ENCODE measurements around the gene CTBP2. TPM values are rescaled to one million over a fixed set of nuclear protein-coding genes. Genes with fewer than 3 reads are reported as not detected.

Gene CTBP2
- total RNA-seq, 1 donor from 2014 or later: 127 TPM

- no peak for DNase-seq (ENCODE audit: low read depth, low spot score)
- no peak for TF ChIP-seq CTCF (conservative IDR thresholded peaks at IDR 0.05)
- Mint-ChIP-seq H3K27me3 (ENCODE audit: low read depth) (no peaks in the 10 kb centered on the region), H3K27ac (ENCODE audit: unreplicated experiment) (no peak overlapping the region), H3K36me3 (ENCODE audit: low read depth) (peaks cover 2% of the 10 kb centered on the region), H3K4me1 (peaks cover 22% of the 10 kb centered on the region), H3K4me3 (no peak overlapping the region), H3K9me3 (no peaks in the 10 kb centered on the region)
Observed at GRCh38 chr10:124953421-124953820, 206.9 kb downstream of the CTBP2 start.

- no peak for TF ChIP-seq CTCF (conservative IDR thresholded peaks at IDR 0.05)
- no peak for DNase-seq (ENCODE audit: low read depth, low spot score)
- H3K27me3 Mint-ChIP-seq (ENCODE audit: low read depth): no peaks in the 10 kb centered on the region
- H3K27ac Mint-ChIP-seq (ENCODE audit: unreplicated experiment): no peak overlapping the region
- peaks cover 6% of the 10 kb centered on the region for H3K36me3 Mint-ChIP-seq (ENCODE audit: low read depth)
- H3K4me1 Mint-ChIP-seq: peaks cover 16% of the 10 kb centered on the region
- no peaks in the 10 kb centered on the region for H3K9me3 Mint-ChIP-seq
- H3K4me3 Mint-ChIP-seq: no peak overlapping the region
Observed at GRCh38 chr10:124952123-124952522, 208.2 kb downstream of the CTBP2 start.

DNA sequence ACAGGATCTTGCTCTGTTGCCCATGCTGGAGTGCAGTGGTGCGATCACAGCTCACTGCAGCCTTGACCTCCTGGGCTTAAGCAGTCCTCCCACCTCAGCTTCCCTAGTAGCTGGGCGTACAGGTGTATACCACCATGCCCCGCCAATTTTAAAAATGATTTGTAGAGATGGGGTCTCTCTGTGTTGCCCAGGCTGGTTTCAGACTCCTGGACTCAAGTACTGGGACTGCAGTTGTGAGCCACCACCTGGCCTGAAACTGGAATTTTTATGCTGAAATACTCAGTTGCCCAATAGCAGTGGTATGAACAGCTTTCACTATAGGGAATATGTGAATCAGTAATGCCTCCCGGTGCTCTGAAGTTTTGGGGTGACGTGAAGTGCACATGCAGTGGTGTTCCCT is 210.8 kb downstream of the CTBP2 start:
- Mint-ChIP-seq H3K27me3 (ENCODE audit: low read depth) (no peaks in the 10 kb centered on the region), H3K9me3 (no peaks in the 10 kb centered on the region), H3K27ac (ENCODE audit: unreplicated experiment) (no peak overlapping the region), H3K36me3 (ENCODE audit: low read depth) (peaks cover 6% of the 10 kb centered on the region), H3K4me1 (peaks cover 11% of the 10 kb centered on the region), H3K4me3 (no peak overlapping the region)
- TF ChIP-seq CTCF (conservative IDR thresholded peaks at IDR 0.05): no peak
- no peak for DNase-seq (ENCODE audit: low read depth, low spot score)

DNA sequence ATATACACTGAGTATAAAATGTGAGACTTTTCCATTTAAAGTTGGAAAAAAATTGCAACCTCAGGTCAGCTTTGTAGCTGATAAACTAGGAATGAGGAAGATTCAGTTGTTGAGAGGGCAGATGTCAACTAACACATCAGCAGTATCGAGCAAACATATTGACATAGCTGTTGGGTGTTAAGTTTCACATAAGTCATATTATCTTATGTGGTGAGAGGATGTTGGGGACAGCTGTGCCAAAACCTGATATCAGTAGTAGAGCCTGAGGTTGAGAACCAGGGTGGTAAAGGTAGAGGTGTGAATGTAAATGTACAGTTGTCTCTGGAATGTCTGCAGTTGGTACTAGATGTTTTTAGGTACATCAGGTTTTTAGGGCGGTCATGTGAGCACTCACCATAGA is 213.4 kb downstream of the CTBP2 start:
- no peak for DNase-seq (ENCODE audit: low read depth, low spot score)
- H3K27ac Mint-ChIP-seq (ENCODE audit: unreplicated experiment): no peak overlapping the region
- no peaks in the 10 kb centered on the region for H3K9me3 Mint-ChIP-seq
- peaks cover 5% of the 10 kb centered on the region for H3K36me3 Mint-ChIP-seq (ENCODE audit: low read depth)
- no peak for TF ChIP-seq CTCF (conservative IDR thresholded peaks at IDR 0.05)
- peaks cover 12% of the 10 kb centered on the region for H3K4me1 Mint-ChIP-seq
- H3K4me3 Mint-ChIP-seq: no peak overlapping the region
- H3K27me3 Mint-ChIP-seq (ENCODE audit: low read depth): no peaks in the 10 kb centered on the region

- peaks cover 4% of the 10 kb centered on the region for H3K36me3 Mint-ChIP-seq (ENCODE audit: low read depth)
- H3K27ac Mint-ChIP-seq (ENCODE audit: unreplicated experiment): no peak overlapping the region
- H3K4me3 Mint-ChIP-seq: no peak overlapping the region
Observed at GRCh38 chr10:124944982-124945381, 215.4 kb downstream of the CTBP2 start.

More at GRCh38 chr10:124944982-124945381, 215.4 kb downstream of the CTBP2 start:
- no peak for TF ChIP-seq CTCF (conservative IDR thresholded peaks at IDR 0.05)
- H3K4me1 Mint-ChIP-seq: peaks cover 11% of the 10 kb centered on the region
- no peak for DNase-seq (ENCODE audit: low read depth, low spot score)
- H3K27me3 Mint-ChIP-seq (ENCODE audit: low read depth): no peaks in the 10 kb centered on the region
- H3K9me3 Mint-ChIP-seq: no peaks in the 10 kb centered on the region
